HG03457 (cell line): ENCODE results near the gene CSDE1.

Source experiments
- ATAC-seq: cut with Tn5 transposase; IDR thresholded peaks from one replicate; pipeline ENCODE4 v1.9.1; 2021; ENCODE audit warnings: moderate number of reproducible peaks; ENCODE audit not compliant: unreplicated experiment

Gene CSDE1

GRCh38 chr1:114668373-114668772, 89.4 kb downstream of the CSDE1 start:
- no peak for ATAC-seq

DNA sequence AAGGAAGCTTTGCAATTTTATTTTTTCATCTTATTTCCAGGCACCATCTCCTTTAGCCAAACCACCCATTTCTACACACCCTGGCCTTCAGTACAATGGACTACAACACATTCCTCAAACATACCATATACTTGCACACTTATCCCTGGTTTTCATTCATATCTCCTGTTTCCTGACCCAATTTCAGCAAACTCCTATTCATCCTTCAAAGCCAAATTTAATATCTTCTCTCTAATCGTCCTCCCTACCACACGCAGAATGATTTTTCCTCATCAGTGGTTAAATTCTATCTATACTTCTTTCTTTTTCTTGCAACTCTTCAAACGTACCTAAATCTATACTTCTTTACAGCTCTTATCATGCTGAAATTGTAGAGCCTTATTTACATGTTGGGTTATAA, 90.8 kb downstream of the CSDE1 start:
- ATAC-seq = no peak
